GM12875 (cell line): ENCODE data around the gene SGCD.

Experiments
- H3K4me3 ChIP-seq: one replicate; pipeline ENCODE4 v1.5.1; 2011; ENCODE audit warnings: low read depth, low read length, control low read depth
- TF ChIP-seq, protein P1 (sequence below): IDR thresholded peaks from 2 replicates; pipeline ENCODE4 v1.5.1; 2011; ENCODE audit warnings: low read depth, mild to moderate bottlenecking, control low read depth, inconsistent platforms, low read length, moderate library complexity, borderline replicate concordance; ENCODE audit not compliant: insufficient read depth

The SGCD gene

DNA sequence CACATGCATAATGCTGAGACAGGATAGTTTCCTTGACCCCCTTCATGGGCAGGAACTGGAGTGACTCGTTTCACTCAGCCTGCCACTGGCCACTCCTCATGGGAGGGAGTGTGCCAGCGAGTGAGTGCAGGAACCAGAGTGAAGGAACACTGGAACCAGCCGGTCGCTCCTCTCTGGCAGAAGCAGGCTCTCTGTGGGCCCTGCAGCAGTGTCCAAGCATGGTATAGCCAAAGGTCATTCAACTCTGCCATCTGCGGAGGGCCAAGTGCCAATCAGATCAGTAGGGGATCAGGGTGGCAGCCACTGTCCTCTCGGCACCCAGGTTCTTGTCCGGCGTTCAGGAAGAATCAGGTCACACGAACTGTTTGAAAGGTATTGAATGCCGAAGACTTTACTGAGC lies 353.9 kb downstream of the SGCD start:
- TF ChIP-seq, protein P1, sequence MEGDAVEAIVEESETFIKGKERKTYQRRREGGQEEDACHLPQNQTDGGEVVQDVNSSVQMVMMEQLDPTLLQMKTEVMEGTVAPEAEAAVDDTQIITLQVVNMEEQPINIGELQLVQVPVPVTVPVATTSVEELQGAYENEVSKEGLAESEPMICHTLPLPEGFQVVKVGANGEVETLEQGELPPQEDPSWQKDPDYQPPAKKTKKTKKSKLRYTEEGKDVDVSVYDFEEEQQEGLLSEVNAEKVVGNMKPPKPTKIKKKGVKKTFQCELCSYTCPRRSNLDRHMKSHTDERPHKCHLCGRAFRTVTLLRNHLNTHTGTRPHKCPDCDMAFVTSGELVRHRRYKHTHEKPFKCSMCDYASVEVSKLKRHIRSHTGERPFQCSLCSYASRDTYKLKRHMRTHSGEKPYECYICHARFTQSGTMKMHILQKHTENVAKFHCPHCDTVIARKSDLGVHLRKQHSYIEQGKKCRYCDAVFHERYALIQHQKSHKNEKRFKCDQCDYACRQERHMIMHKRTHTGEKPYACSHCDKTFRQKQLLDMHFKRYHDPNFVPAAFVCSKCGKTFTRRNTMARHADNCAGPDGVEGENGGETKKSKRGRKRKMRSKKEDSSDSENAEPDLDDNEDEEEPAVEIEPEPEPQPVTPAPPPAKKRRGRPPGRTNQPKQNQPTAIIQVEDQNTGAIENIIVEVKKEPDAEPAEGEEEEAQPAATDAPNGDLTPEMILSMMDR: no peak
- no peak overlapping the region for H3K4me3 ChIP-seq

DNA sequence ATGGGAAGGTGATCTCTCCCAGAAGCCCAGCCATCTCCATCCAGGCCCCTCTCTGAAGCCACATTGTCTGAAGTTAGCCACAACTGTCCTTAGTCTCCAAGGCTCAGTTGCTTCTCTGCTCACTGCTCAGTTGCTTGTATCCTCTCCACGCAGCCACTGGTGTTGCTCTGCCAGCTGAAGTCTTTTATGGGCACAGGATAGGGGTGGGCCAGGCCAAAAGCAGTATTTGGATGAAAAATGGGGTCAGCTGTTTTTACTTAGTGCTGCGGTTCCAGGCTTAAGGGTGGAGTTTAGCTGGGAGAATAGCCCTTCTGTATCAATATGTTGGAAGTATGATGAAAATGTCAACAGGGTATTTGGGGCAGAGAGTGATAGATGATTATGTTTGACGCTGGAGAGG lies 354.3 kb downstream of the SGCD start:
- H3K4me3 ChIP-seq: no peak overlapping the region

DNA sequence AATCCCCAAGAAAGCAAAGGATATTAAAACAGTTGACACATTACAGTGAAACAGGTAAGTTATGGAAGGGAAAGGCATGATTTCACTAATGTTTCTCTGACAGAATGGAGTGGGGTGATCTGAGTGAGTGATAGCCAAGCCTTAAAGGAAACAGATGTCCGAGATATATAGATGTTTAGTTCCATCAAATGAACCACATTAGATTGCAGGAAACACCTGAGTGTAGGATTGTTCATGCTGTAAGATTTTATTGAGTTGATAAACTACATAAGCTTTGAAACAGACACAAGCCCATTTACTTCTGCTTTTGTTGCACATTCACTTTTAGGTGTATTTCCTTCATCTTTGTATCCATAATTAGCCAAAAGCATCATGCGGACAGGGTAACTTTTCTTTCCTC lies 356.0 kb downstream of the SGCD start:
- H3K4me3 ChIP-seq: no peak overlapping the region
- TF ChIP-seq, protein P1: no peak

More for the DNA sequence above, 354.3 kb downstream of the SGCD start:
- TF ChIP-seq, protein P1: no peak

DNA sequence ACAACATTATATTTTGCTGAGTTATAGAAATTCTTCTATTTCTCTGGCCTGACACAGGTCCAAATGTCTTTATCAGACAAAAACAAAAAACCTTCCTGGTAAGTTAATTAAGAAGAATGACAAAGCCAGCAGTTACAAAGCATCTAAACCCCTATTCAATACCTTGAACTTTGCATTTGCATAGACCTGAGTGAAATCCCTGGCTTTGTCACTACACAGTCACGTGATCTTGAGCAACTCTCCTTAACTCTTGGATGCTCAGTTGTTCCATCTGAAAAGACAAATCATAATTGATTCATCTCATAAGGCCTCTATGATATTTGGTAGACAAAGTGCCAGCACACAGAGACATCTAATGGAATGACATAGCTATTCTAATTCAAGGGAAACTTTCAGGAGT lies 356.5 kb downstream of the SGCD start:
- H3K4me3 ChIP-seq: no peak overlapping the region

DNA sequence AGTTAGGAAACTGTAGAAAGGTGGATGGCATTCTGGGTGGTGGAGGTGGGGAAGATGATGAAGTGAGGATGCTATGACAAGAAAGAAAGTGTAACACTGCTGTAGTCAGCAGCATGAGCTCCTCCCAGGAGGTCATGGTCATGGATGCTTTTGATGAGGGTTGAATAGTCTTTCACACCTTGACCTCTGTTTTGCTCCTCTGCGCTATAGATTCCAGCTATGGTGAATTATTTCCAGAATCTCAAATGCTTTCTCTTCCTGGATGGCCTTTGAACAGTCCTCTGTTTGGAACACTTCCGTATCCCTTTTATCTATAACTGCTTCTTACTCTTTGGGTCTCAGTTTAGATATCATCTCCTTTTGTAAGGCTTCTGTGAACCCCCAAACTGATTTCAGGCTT lies 357.3 kb downstream of the SGCD start:
- TF ChIP-seq, protein P1: no peak
- H3K4me3 ChIP-seq: no peak overlapping the region

More for the DNA sequence above, 356.5 kb downstream of the SGCD start:
- TF ChIP-seq, protein P1: no peak

DNA sequence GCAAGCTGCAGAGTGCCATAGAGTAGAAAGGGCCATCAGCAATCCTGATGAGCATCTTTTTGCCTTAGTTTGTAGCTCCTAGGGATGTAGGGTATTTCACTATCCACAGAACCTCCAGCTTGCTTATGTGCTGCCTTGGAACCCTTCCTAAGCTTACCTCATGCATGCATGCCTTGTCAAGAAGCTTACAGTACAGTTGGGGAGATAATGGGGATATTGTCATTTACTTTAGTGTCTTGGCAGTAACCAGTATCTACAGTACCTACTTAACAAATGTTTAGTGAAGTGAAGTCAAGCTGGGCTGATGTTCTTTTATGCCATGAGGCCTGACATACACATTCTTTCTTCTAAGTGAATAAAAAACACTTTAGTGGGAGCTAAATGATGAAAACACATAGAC lies 358.5 kb downstream of the SGCD start:
- TF ChIP-seq, protein P1: no peak
- no peak overlapping the region for H3K4me3 ChIP-seq

DNA sequence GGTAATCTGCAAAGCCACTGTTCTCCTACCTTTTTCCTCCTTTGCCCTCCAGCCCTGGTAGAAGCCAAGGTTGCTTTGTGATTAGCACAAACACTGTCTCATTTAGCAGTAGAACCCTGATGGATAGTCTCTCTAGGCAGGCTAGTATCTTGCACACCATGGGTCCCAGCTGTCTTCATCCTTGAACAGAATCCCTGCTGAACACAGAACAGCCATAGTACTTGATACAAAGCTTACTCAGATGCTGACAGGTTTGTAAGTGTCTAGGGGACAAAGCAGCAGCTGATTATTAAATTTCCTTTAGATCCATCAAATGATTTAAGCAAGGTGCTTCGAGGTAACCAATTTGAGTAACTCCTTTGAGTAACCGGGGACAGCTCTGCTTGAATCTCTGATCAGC lies 359.4 kb downstream of the SGCD start:
- TF ChIP-seq, protein P1: no peak
- H3K4me3 ChIP-seq: no peak overlapping the region
